ENCODE data around the gene ID3.
A peak's percentile ranks its signal among the peaks of the same experiment; 100 is the strongest.

The ID3 gene

GRCh38 chr1:23564529-23565122, 5.3 kb upstream of the ID3 start:
- no peak for DNase-seq

- DNase-seq = no peak
Observed at GRCh38 chr1:23563755-23564374, 4.6 kb upstream of the ID3 start.

- no peak for DNase-seq
Observed at GRCh38 chr1:23563003-23563402, 3.7 kb upstream of the ID3 start.

GRCh38 chr1:23562137-23562876, 3.0 kb upstream of the ID3 start:
- peak; percentile 23 for DNase-seq

GRCh38 chr1:23561813-23562100, 2.5 kb upstream of the ID3 start:
- no peak for DNase-seq

GRCh38 chr1:23561076-23561812, 1.9 kb upstream of the ID3 start:
- no peak for DNase-seq

GRCh38 chr1:23559985-23560741, 862 bp upstream of the ID3 start:
- no peak for DNase-seq

GRCh38 chr1:23558872-23559135, 497 bp downstream of the ID3 start:
- DNase-seq = no peak

- peak; percentile 17 for DNase-seq
Observed at GRCh38 chr1:23558140-23558871, 995 bp downstream of the ID3 start.

- DNase-seq = no peak
Observed at GRCh38 chr1:23557471-23558124, 1.7 kb downstream of the ID3 start.

- DNase-seq = no peak
Observed at GRCh38 chr1:23556635-23557470, 2.4 kb downstream of the ID3 start.

GRCh38 chr1:23555986-23556634, 3.2 kb downstream of the ID3 start:
- DNase-seq = no peak

- DNase-seq = no peak
Observed at GRCh38 chr1:23555270-23555985, 3.9 kb downstream of the ID3 start.

- peak; percentile 68 for DNase-seq
Observed at GRCh38 chr1:23554481-23555269, 4.6 kb downstream of the ID3 start.

GRCh38 chr1:23554127-23554480, 5.2 kb downstream of the ID3 start:
- no peak for DNase-seq

GRCh38 chr1:23553231-23554126, 5.8 kb downstream of the ID3 start:
- no peak for DNase-seq

GRCh38 chr1:23551849-23552248, 7.5 kb downstream of the ID3 start:
- no peak for DNase-seq

- no peak for DNase-seq
Observed at GRCh38 chr1:23548704-23549143, 10.6 kb downstream of the ID3 start.
